HEK293T (cell line): Measurements from ENCODE around the gene MRPS35.

ENCODE experiments used
- PKNOX1 ChIP-seq: fragments of 450-650 bp; IDR thresholded peaks from 2 replicates; pipeline ENCODE4 v1.6.1; 2016
- TARDBP ChIP-seq: fragments of 450-650 bp; IDR thresholded peaks from 2 replicates; pipeline ENCODE4 v1.6.1; 2016

GRCh38 chr12:27723212-27723611 lies 12.6 kb downstream of the MRPS35 start:
- no peak for TF ChIP-seq TARDBP
- no peak for TF ChIP-seq PKNOX1
